MCF 10A (cell line): ENCODE measurements around the gene SDCCAG8. TPM values are rescaled to one million over a fixed set of nuclear protein-coding genes. Genes with fewer than 3 reads are reported as not detected.

Experiments used
- BruUV-seq: library from RNA; stranded (reverse); fragments of 400-500 nt; replicated peaks from 2 replicates; lab custom pipeline; 2021; lab: Mats Ljungman, UMichigan
- CTCF ChIA-PET: fragments of 300-600 bp; sonication (Branson Sonifier 250); formaldehyde crosslinking; extraction: SDS; loops from one replicate; lab custom pipeline; 2021; ENCODE audit warnings: antibody characterized with exemption, inconsistent platforms; lab: Yijun Ruan, JAX
- POLR2A ChIA-PET: fragments of 300-600, 350-650 bp; sonication (Branson Sonifier 250); formaldehyde crosslinking; extraction: SDS; loops from one replicate; lab custom pipeline; 2020; ENCODE audit warnings: antibody characterized with exemption, inconsistent platforms; lab: Yijun Ruan, JAX
- DNase-seq: peaks from one replicate; pipeline ENCODE4 v3.0.0-alpha.2; 2018; ENCODE audit not compliant: unreplicated experiment
- H3K27ac Mint-ChIP-seq: one replicate; pipeline ENCODE4 v1.8.0; 2022; ENCODE audit warnings: mild to moderate bottlenecking, low read depth, mixed read lengths; ENCODE audit not compliant: unreplicated experiment
- H3K27me3 Mint-ChIP-seq: one replicate; pipeline ENCODE4 v1.8.0; 2022; ENCODE audit warnings: mixed read lengths; ENCODE audit not compliant: insufficient read depth, unreplicated experiment
- H3K36me3 Mint-ChIP-seq: one replicate; pipeline ENCODE4 v1.8.0; 2022; ENCODE audit warnings: mild to moderate bottlenecking, moderate library complexity, mixed read lengths; ENCODE audit not compliant: insufficient read depth, unreplicated experiment
- H3K4me1 Mint-ChIP-seq: one replicate; pipeline ENCODE4 v1.8.0; 2022; ENCODE audit warnings: mixed read lengths; ENCODE audit not compliant: insufficient read depth, unreplicated experiment
- H3K4me3 Mint-ChIP-seq: one replicate; pipeline ENCODE4 v1.8.0; 2022; ENCODE audit warnings: mild to moderate bottlenecking, moderate library complexity, mixed read lengths; ENCODE audit not compliant: unreplicated experiment
- H3K9me3 Mint-ChIP-seq: one replicate; pipeline ENCODE4 v1.8.0; 2022; ENCODE audit warnings: mixed read lengths; ENCODE audit not compliant: unreplicated experiment
- intact Hi-C: fragments of 100-400 bp; cut with micrococcal nuclease; formaldehyde crosslinking; loops from 2 replicates; pipeline ENCODE4 v1.14.1; 2022
- total RNA-seq: library from RNA; stranded (reverse); gene quantifications from 2 replicates; pipeline ENCODE4 v1.2.3, GENCODE V29; 2022
- TF ChIP-seq, protein P1 (sequence below): fragments of 200-600 bp; IDR thresholded peaks from one replicate; pipeline ENCODE4 v1.8.0; 2022; ENCODE audit warnings: antibody characterized with exemption, mild to moderate bottlenecking; ENCODE audit not compliant: unreplicated experiment

The SDCCAG8 gene
- total RNA-seq, 1 experiment from 2014 or later = 128 TPM

DNA sequence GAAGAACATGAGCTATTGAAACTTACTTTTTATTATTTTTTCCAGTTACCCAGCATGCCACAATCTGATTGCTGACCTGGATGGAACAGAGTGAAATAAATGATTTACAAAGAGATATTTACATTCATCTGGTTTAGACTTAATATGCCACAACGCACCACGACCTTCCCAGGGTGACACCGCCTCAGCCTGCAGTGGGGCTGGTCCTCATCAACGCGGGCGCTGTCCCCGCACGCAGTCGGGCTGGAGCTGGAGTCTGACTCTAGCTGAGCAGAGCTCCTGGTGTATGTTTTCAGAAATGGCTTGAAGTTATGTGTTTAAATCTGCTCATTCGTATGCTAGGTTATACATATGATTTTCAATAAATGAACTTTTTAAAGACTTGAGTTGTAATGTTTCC, 243.9 kb downstream of the SDCCAG8 start:
- no peaks in the 10 kb centered on the region for H3K4me1 Mint-ChIP-seq
- POLR2A ChIA-PET = no interaction called here
- no peak overlapping the region for H3K4me3 Mint-ChIP-seq
- H3K27me3 Mint-ChIP-seq = no peaks in the 10 kb centered on the region
- H3K9me3 Mint-ChIP-seq = no peaks in the 10 kb centered on the region
- H3K36me3 Mint-ChIP-seq = peaks cover 28% of the 10 kb centered on the region
- intact Hi-C loops = no loop called here
- TF ChIP-seq, protein P1, sequence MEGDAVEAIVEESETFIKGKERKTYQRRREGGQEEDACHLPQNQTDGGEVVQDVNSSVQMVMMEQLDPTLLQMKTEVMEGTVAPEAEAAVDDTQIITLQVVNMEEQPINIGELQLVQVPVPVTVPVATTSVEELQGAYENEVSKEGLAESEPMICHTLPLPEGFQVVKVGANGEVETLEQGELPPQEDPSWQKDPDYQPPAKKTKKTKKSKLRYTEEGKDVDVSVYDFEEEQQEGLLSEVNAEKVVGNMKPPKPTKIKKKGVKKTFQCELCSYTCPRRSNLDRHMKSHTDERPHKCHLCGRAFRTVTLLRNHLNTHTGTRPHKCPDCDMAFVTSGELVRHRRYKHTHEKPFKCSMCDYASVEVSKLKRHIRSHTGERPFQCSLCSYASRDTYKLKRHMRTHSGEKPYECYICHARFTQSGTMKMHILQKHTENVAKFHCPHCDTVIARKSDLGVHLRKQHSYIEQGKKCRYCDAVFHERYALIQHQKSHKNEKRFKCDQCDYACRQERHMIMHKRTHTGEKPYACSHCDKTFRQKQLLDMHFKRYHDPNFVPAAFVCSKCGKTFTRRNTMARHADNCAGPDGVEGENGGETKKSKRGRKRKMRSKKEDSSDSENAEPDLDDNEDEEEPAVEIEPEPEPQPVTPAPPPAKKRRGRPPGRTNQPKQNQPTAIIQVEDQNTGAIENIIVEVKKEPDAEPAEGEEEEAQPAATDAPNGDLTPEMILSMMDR = no peak
- CTCF ChIA-PET = interaction anchor here (0.5 to 1.2 kb wide), 4 partner anchors 9 to 326 kb away, joined by 3 to 4 read pairs (median 3); no protein-coding TSS in a partner anchor
- H3K27ac Mint-ChIP-seq = no peak overlapping the region
- no peak for DNase-seq
- no TSS peak for BruUV-seq

DNA sequence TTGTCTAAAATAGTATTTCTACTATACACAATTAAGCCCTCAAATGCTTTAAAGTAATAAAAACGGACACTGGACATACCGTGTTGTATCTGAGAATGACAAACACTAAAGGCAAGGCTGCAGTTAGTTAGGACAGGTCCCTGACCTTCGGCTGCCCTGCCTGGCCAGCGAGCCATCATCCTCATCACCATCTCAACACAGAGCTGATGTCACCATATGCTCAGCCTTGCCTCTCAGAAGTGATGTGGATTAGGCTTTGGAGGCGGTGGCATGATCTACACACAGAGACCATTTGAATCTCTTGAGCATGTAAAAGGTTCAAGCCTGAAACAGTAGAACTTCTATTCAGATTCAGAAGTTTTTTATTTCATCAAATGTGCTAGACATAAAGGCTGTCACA, 244.7 kb downstream of the SDCCAG8 start:
- intact Hi-C loops = no loop called here
- DNase-seq = no peak
- Mint-ChIP-seq H3K9me3 (no peaks in the 10 kb centered on the region), H3K4me1 (no peaks in the 10 kb centered on the region), H3K4me3 (no peak overlapping the region), H3K27ac (no peak overlapping the region), H3K27me3 (no peaks in the 10 kb centered on the region), H3K36me3 (peaks cover 21% of the 10 kb centered on the region)
- no TSS peak for BruUV-seq
- TF ChIP-seq, protein P1 = no peak
- ChIA-PET CTCF (interaction anchor here (0.5 to 0.8 kb wide), 2 partner anchors 11 to 18 kb away, joined by 3 to 4 read pairs; no protein-coding TSS in a partner anchor), POLR2A (no interaction called here)

DNA sequence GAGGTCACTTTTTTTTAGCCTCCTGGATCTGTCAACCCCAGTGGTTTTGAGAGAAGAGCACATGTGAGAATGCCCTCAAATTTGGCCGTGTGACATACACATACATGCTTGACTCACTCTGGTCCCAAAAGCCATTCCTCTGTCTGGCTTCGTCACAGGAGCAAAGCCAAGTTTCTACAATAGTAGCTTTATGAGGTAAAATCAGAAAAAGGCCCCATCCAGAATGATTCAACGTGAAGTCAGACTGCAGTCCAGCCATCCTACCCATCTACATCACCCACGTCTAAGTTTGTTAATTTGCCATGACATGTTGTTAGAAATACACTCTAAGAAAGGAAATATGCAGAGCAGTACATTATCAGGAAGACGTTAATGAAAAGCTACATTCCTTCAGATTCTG, 245.2 kb downstream of the SDCCAG8 start:
- Mint-ChIP-seq H3K27me3 (no peaks in the 10 kb centered on the region), H3K9me3 (no peaks in the 10 kb centered on the region), H3K36me3 (peaks cover 21% of the 10 kb centered on the region), H3K4me3 (no peak overlapping the region), H3K4me1 (no peaks in the 10 kb centered on the region), H3K27ac (no peak overlapping the region)
- ChIA-PET CTCF (interaction anchor here (0.5 to 0.8 kb wide), 2 partner anchors 11 to 18 kb away, joined by 3 to 4 read pairs; no protein-coding TSS in a partner anchor), POLR2A (no interaction called here)
- intact Hi-C loops = no loop called here
- DNase-seq = peak; percentile 18
- TF ChIP-seq, protein P1 = no peak
- no TSS peak for BruUV-seq

DNA sequence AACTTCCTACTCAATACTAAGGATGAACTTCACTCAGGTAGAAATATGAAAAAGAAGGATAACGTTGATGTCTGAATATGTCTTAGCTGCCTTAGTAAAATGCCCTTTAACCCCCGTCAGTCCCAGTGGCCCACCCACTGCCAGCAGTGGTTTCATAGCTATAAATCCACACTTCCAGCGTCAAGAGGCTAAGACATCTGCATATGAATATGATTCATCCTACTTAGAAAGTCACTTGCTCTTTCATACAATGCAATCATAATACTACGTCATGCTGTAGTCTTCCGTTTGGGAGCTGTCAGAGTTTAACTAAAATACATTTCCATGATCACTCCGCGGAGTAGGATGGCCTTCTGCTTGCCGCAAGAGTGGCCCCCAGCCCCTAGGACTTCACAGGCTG, 247.3 kb downstream of the SDCCAG8 start:
- intact Hi-C loops = no loop called here
- H3K27ac Mint-ChIP-seq = no peak overlapping the region

More for the DNA sequence above, 247.3 kb downstream of the SDCCAG8 start:
- TF ChIP-seq, protein P1 = no peak
- Mint-ChIP-seq H3K27me3 (no peaks in the 10 kb centered on the region), H3K36me3 (peaks cover 21% of the 10 kb centered on the region), H3K4me1 (no peaks in the 10 kb centered on the region), H3K9me3 (no peaks in the 10 kb centered on the region), H3K4me3 (no peak overlapping the region)
- no peak for DNase-seq
- no TSS peak for BruUV-seq
- ChIA-PET CTCF (interaction anchor here (0.5 to 2.9 kb wide), 9 partner anchors 11 to 1966 kb away, joined by 3 to 14 read pairs (median 4); no protein-coding TSS in a partner anchor), POLR2A (interaction anchor here (0.5 to 1.8 kb wide), 3 partner anchors 10 to 1514 kb away, joined by 3 to 7 read pairs (median 3); no protein-coding TSS in a partner anchor)
